Activated T-cell treated with anti-CD3 and anti-CD28 coated beads, Interleukin-2, amount 50 U/mL, for 4 hours (primary cell): ENCODE data around the gene BRAT1. TPM values are rescaled to one million over a fixed set of nuclear protein-coding genes. Genes with fewer than 3 reads are reported as not detected.
"Not testable (repeated sequence)": the region's sequence is repeated elsewhere in the genome, so short reads cannot be mapped to it uniquely, and the experiment has no call there.

ENCODE experiments used
- ATAC-seq, 2 donors: fragments of 200-7000 bp; cut with Tn5 transposase; one replicate each; pipeline ENCODE4 v1.10.0; 2021
- DNase-seq: peaks from one replicate; pipeline ENCODE4 v3.0.0-alpha.2; 2020
- H3K27me3 Mint-ChIP-seq: one replicate; pipeline ENCODE4 v1.8.0; 2021; ENCODE audit warnings: low read depth, mixed read lengths
- H3K36me3 Mint-ChIP-seq: one replicate; pipeline ENCODE4 v1.8.0; 2022; ENCODE audit warnings: mixed read lengths; ENCODE audit not compliant: insufficient read depth
- H3K4me1 Mint-ChIP-seq: one replicate; pipeline ENCODE4 v1.8.0; 2021; ENCODE audit warnings: low read depth, mixed read lengths
- H3K4me3 Mint-ChIP-seq: one replicate; pipeline ENCODE4 v1.8.0; 2021; ENCODE audit warnings: mild to moderate bottlenecking, moderate library complexity, mixed read lengths
- H3K9me3 Mint-ChIP-seq: one replicate; pipeline ENCODE4 v1.8.0; 2021; ENCODE audit warnings: mixed read lengths
- total RNA-seq, 3 donors: library from RNA; stranded (reverse); gene quantifications; one replicate each; pipeline ENCODE4 v1.2.1, GENCODE V29; 2021

Gene BRAT1
- total RNA-seq, 3 donors from 2014 or later: 40.7 to 55.0 (median 42.6) TPM

- no peak for DNase-seq
- Mint-ChIP-seq H3K4me1 (no peaks in the 10 kb centered on the region), H3K36me3 (peaks cover 11% of the 10 kb centered on the region), H3K9me3 (no peaks in the 10 kb centered on the region), H3K4me3 (no peak overlapping the region), H3K27me3 (no peaks in the 10 kb centered on the region)
- ATAC-seq: no peak
These were observed 37.1 kb upstream of the BRAT1 start for GRCh38 chr7:2592375-2592865.

DNA sequence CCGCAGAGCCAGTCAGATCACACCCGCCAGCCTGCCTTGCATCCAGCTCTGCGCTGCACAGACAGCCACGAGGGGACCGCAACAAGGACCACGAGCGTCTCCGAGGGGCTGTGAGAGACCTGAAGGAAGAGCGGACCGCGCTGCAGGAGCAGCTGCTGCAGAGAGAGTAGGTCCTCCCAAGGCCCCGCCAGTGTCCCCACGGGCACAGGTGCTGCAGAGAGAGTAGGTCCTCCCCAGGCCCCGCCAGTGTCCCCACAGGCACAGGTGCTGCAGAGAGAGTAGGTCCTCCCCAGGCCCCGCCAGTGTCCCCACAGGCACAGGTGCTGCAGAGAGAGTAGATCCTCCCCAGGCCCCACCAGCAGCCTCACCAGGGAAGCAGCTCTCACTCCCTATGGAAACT, 34.6 kb upstream of the BRAT1 start:
- not testable (repeated sequence) for DNase-seq, H3K27me3 Mint-ChIP-seq, H3K4me1 Mint-ChIP-seq, H3K4me3 Mint-ChIP-seq, H3K9me3 Mint-ChIP-seq, ATAC-seq
- H3K36me3 Mint-ChIP-seq: peaks cover 11% of the 10 kb centered on the region

GRCh38 chr7:2589341-2589740, 34.0 kb upstream of the BRAT1 start:
- DNase-seq (no peak), ATAC-seq (no peak)
- Mint-ChIP-seq H3K4me3 (no peak overlapping the region), H3K36me3 (peaks cover 15% of the 10 kb centered on the region), H3K27me3 (no peaks in the 10 kb centered on the region), H3K9me3 (no peaks in the 10 kb centered on the region), H3K4me1 (no peaks in the 10 kb centered on the region)

GRCh38 chr7:2587778-2588177, 32.5 kb upstream of the BRAT1 start:
- Mint-ChIP-seq H3K4me1 (no peaks in the 10 kb centered on the region), H3K36me3 (peaks cover 13% of the 10 kb centered on the region), H3K9me3 (no peaks in the 10 kb centered on the region), H3K27me3 (no peaks in the 10 kb centered on the region), H3K4me3 (no peak overlapping the region)
- no peak for DNase-seq
- ATAC-seq: no peak

DNA sequence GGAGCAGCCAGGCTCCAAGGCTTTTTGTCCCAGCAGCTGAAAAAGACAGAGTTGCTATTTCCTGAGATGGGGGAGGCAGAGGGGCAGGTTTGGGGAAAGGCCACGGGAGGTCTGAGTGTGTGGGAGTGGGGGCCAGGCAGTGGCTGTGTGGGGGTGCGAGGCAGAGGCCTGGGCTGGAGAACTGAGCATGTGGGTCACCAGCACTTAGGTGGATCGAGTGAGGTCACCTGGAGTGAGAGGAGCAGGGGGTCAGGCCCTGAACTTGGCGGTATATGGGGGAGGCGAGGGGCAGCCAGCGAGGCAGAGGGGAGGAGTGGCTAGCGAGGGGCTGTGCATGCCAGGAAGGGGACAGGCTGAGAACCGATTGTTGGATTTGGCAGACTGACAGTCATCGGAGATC, 31.8 kb upstream of the BRAT1 start:
- Mint-ChIP-seq H3K4me3 (no peak overlapping the region), H3K27me3 (no peaks in the 10 kb centered on the region), H3K4me1 (no peaks in the 10 kb centered on the region)

GRCh38 chr7:2586326-2587020, 31.1 kb upstream of the BRAT1 start:
- no peak for ATAC-seq
- DNase-seq: no peak
- peaks cover 9% of the 10 kb centered on the region for H3K36me3 Mint-ChIP-seq
- no peaks in the 10 kb centered on the region for H3K9me3 Mint-ChIP-seq
- H3K4me1 Mint-ChIP-seq: no peaks in the 10 kb centered on the region
- H3K27me3 Mint-ChIP-seq: no peaks in the 10 kb centered on the region
- H3K4me3 Mint-ChIP-seq: no peak overlapping the region

More for the DNA sequence above, 31.8 kb upstream of the BRAT1 start:
- peaks cover 11% of the 10 kb centered on the region for H3K36me3 Mint-ChIP-seq
- H3K9me3 Mint-ChIP-seq: no peaks in the 10 kb centered on the region
- DNase-seq: no peak
- no peak for ATAC-seq

DNA sequence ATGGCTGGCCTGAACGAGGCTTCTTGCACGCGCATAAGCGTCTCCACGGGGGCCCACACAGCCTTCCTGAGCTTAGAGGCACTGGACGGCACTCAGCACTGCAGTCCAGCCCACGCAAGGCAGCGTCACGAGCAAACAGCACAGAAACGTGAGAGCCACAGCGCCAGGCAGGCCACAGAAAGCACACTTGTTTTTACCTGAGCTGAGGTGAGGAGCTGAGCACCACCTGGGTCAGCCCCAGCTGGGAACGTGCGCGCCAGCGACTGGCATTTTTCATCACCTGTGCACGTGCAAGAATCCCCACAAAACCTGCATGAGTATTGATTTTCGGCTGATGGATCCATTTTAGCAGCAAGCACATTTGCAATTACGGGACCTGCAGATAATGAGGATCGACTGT, 30.1 kb upstream of the BRAT1 start:
- H3K9me3 Mint-ChIP-seq: no peaks in the 10 kb centered on the region
- no peaks in the 10 kb centered on the region for H3K27me3 Mint-ChIP-seq
- ATAC-seq (no peak), DNase-seq (no peak)
- no peaks in the 10 kb centered on the region for H3K4me1 Mint-ChIP-seq
- no peak overlapping the region for H3K4me3 Mint-ChIP-seq
- H3K36me3 Mint-ChIP-seq: peaks cover 9% of the 10 kb centered on the region

DNA sequence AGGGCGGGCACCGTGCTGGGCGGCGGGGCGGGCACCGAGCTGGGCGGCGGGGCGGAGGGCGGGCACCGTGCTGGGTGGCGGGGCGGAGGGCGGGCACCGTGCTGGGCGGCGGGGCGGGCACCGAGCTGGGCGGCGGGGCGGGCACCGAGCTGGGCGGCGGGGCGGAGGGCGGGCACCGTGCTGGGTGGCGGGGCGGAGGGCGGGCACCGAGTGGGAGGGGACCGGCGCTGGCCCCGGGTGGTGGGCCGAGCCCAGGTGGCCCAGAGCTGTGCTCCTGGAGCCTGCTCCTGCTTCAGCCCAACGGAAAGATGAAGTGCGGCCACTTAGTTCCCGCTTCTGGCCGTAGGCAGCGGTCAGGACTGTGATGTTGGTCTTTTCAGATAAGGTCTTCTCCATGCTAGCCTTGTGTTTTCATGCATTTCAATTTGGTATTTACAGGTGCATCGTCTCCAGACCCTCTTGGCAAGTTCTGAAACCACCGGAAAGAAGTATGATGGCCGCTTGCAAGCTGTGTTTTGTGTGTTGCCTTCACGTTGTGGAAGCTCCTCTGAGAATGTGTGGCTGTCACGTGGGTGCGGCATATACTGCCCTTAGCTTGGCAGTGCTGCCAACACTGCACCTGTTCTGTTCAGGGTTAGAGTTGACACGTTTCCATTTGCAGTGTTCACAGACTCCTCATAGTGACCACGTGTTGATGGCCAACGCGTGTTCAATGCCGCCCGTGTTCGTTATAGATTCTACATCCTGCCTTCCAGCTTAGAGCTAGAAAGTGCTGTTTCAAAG, 28.7 kb upstream of the BRAT1 start:
- no peak for ATAC-seq

DNA sequence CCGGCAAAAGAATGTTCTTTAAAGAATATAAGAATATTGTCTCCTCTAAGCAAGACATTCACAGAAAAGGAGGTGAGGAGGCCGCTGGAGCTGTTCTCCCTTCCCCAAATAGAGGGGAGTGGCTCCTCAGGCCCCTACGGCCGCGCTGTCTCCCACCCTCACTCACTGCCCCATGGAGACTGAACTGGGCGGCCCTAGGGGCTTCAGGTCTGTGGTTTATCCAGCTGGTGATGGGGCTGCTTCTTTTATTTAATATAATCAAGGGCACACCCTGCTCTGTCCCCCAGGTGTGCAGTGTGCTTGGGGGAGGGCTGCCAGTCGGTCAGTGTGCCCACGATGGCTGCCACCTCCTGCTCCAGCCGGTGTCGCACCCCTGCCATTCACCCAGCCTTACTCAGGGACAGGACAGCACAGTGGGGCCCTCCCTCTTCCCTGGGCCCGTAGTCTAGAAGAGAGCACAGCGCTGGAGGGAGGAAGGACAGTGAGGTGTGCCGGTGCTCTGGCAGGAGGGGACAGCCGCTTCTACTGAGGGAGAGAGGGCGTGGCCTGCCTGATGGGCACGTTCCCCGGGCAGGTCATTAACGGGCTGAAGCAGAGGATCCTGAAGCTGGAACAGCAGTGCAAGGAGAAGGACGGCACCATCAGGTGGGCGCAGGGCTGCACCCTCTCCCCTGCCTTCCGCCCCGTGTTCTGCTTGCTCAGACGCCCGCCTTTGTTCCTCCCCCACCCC, 26.8 kb upstream of the BRAT1 start:
- Mint-ChIP-seq H3K9me3 (no peaks in the 10 kb centered on the region), H3K36me3 (peaks cover 9% of the 10 kb centered on the region), H3K4me1 (no peaks in the 10 kb centered on the region), H3K27me3 (no peaks in the 10 kb centered on the region), H3K4me3 (no peak overlapping the region)
- DNase-seq (no peak), ATAC-seq (no peak)

More for the DNA sequence above, 28.7 kb upstream of the BRAT1 start:
- no peaks in the 10 kb centered on the region for H3K27me3 Mint-ChIP-seq
- H3K36me3 Mint-ChIP-seq: peaks cover 9% of the 10 kb centered on the region
- DNase-seq: no peak
- no peak overlapping the region for H3K4me3 Mint-ChIP-seq
- H3K9me3 Mint-ChIP-seq: no peaks in the 10 kb centered on the region
- no peaks in the 10 kb centered on the region for H3K4me1 Mint-ChIP-seq

GRCh38 chr7:2580636-2581035, 25.3 kb upstream of the BRAT1 start:
- H3K36me3 Mint-ChIP-seq: peaks cover 11% of the 10 kb centered on the region
- H3K4me3 Mint-ChIP-seq: no peak overlapping the region
- no peaks in the 10 kb centered on the region for H3K9me3 Mint-ChIP-seq
- H3K4me1 Mint-ChIP-seq: no peaks in the 10 kb centered on the region
- DNase-seq (no peak), ATAC-seq (no peak)
- H3K27me3 Mint-ChIP-seq: no peaks in the 10 kb centered on the region

GRCh38 chr7:2577914-2578680, 22.8 kb upstream of the BRAT1 start:
- Mint-ChIP-seq H3K27me3 (no peaks in the 10 kb centered on the region), H3K9me3 (no peaks in the 10 kb centered on the region), H3K36me3 (peaks cover 18% of the 10 kb centered on the region), H3K4me3 (no peak overlapping the region), H3K4me1 (no peaks in the 10 kb centered on the region)
- DNase-seq: no peak
- no peak for ATAC-seq

DNA sequence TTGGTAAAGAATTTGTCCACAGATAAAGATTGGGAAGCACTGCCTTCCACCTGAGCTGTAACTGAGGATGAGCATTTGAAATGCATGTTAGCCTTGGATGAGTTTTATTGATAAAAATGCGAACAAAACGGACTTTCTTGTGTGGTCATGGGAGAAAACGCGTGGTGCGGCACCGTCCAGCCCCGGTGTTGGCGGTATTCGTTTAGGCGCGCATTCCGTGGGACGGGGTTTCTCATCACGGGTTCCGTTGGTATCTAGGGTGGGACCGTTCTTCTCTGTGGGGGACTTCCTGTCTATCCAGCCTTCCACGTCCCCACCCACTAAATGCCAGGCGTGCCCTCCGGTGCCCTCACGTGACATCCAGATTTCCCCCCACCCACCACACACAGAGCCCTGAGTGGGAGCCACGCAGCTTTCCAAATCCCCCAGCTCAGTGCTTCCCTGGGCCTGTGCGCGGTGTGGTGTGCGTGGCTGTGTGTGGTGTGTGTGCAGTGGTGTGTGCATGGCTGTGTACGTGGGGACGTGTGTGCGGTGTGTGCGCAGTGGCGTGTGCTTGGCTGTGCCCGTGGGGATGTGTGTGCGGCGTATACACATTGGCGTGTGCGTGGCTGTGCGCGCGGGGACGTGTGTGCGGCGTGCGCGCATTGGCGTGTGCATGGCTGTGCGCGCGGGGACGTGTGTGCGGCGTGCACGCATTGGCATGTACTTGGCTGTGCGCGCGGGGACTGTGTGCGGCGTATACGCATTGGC, 21.6 kb upstream of the BRAT1 start:
- Mint-ChIP-seq H3K9me3 (no peaks in the 10 kb centered on the region), H3K36me3 (peaks cover 18% of the 10 kb centered on the region), H3K4me3 (no peak overlapping the region), H3K27me3 (no peaks in the 10 kb centered on the region), H3K4me1 (peaks cover 2% of the 10 kb centered on the region)
- ATAC-seq: no peak
- DNase-seq: no peak

GRCh38 chr7:2575733-2576340, 20.5 kb upstream of the BRAT1 start:
- Mint-ChIP-seq H3K27me3 (no peaks in the 10 kb centered on the region), H3K4me1 (peaks cover 2% of the 10 kb centered on the region), H3K4me3 (no peak overlapping the region), H3K36me3 (peaks cover 18% of the 10 kb centered on the region), H3K9me3 (no peaks in the 10 kb centered on the region)
- ATAC-seq (no peak), DNase-seq (no peak)
